Nephron (organoid): ENCODE results near the gene QSER1.

Experiments used
- H3K27ac Mint-ChIP-seq, 3 experiments: 2 replicates each; pipeline ENCODE4 v1.8.0; 2020; ENCODE audit warnings: mixed read lengths in 3 of 3, mild to moderate bottlenecking in 2 of 3, moderate library complexity in 1 of 3
- H3K27me3 Mint-ChIP-seq: 2 replicates; pipeline ENCODE4 v1.8.0; 2021; ENCODE audit warnings: low read depth, mild to moderate bottlenecking, moderate library complexity, mixed read lengths
- H3K36me3 Mint-ChIP-seq: 2 replicates; pipeline ENCODE4 v1.8.0; 2020; ENCODE audit warnings: low read depth, mixed read lengths
- H3K4me1 Mint-ChIP-seq: 2 replicates; pipeline ENCODE4 v1.8.0; 2020; ENCODE audit warnings: mixed read lengths
- H3K4me3 Mint-ChIP-seq, 3 experiments: 2 replicates each; pipeline ENCODE4 v1.8.0; 2020; ENCODE audit warnings: mild to moderate bottlenecking in 3 of 3, mixed read lengths in 3 of 3, moderate library complexity in 2 of 3
- H3K9me3 Mint-ChIP-seq: 2 replicates; pipeline ENCODE4 v1.8.0; 2020; ENCODE audit warnings: mixed read lengths
- CTCF ChIP-seq, 3 experiments: fragments of 200-600 bp; sonication (generic); IDR thresholded peaks; one replicate each; pipeline ENCODE4 v1.5.0; 2021; ENCODE audit warnings: antibody characterized with exemption in 3 of 3; ENCODE audit not compliant: unreplicated experiment in 3 of 3

QSER1 gene

DNA sequence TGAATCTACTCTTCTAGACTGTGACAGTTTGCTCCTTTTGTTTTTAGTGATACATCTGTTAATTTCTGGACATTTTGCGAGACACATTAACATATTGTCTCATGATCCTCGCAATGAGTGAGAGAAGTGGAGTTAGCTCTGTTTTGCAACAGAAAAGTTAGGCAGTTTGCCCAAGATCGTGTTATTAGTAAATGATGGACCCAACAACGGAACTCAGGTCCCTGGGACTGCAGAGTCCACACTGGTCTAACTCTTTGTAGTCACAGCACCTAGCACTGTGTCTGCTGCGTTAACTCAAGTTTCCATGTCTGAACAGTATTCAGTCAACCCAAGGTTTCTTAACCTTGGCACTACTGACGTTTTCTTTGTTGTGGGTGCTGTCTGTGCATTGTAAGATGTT is 126.2 kb downstream of the QSER1 start:
- no peak for TF ChIP-seq CTCF (IDR thresholded peaks at IDR 0.05; ENCODE audit: unreplicated experiment in 3 of 3)
- Mint-ChIP-seq H3K4me3 (peak overlapping the region in 1 of 3 experiments; percentile 62), H3K27ac (peak overlapping the region in 1 of 3 experiments; percentile 6), H3K36me3 (no peaks in the 10 kb centered on the region), H3K9me3 (no peaks in the 10 kb centered on the region), H3K4me1 (peaks cover 41% of the 10 kb centered on the region), H3K27me3 (peaks cover 11% of the 10 kb centered on the region)

GRCh38 chr11:33021501-33021900 is 128.9 kb downstream of the QSER1 start:
- Mint-ChIP-seq H3K4me1 (peaks cover 34% of the 10 kb centered on the region), H3K9me3 (no peaks in the 10 kb centered on the region), H3K4me3 (no peak overlapping the region), H3K27me3 (peaks cover 11% of the 10 kb centered on the region), H3K36me3 (no peaks in the 10 kb centered on the region), H3K27ac (peak overlapping the region in 1 of 3 experiments; percentile 27)
- TF ChIP-seq CTCF (IDR thresholded peaks at IDR 0.05; ENCODE audit: unreplicated experiment in 3 of 3), result no peak

GRCh38 chr11:33021937-33022336 is 129.3 kb downstream of the QSER1 start:
- Mint-ChIP-seq H3K4me1 (peaks cover 31% of the 10 kb centered on the region), H3K27ac (peak overlapping the region in 1 of 3 experiments; percentile 27), H3K36me3 (no peaks in the 10 kb centered on the region), H3K4me3 (no peak overlapping the region), H3K9me3 (no peaks in the 10 kb centered on the region), H3K27me3 (peaks cover 9% of the 10 kb centered on the region)
- no peak for TF ChIP-seq CTCF (IDR thresholded peaks at IDR 0.05; ENCODE audit: unreplicated experiment in 3 of 3)

DNA sequence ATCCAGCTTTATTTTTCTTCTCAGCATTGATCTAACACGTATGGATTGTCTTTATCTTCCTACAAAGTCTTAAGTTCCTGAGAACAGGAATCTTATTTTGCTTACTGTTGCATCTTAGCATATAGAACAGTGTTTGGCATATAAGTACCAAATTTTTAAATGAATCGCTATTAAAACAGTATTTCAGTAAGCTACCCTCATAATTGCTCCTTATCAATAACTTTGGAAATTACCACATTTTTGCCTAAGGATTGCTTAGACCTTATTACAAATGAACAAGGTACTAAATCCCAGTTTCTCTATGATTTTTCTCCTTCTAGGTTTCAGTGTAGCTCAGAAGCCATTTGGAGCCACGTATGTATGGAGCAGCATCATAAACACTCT is 132.7 kb downstream of the QSER1 start:
- Mint-ChIP-seq H3K4me1 (peaks cover 15% of the 10 kb centered on the region), H3K36me3 (no peaks in the 10 kb centered on the region), H3K27ac (no peak overlapping the region), H3K27me3 (no peaks in the 10 kb centered on the region), H3K4me3 (no peak overlapping the region), H3K9me3 (no peaks in the 10 kb centered on the region)
- TF ChIP-seq CTCF (IDR thresholded peaks at IDR 0.05; ENCODE audit: unreplicated experiment in 3 of 3), result no peak

DNA sequence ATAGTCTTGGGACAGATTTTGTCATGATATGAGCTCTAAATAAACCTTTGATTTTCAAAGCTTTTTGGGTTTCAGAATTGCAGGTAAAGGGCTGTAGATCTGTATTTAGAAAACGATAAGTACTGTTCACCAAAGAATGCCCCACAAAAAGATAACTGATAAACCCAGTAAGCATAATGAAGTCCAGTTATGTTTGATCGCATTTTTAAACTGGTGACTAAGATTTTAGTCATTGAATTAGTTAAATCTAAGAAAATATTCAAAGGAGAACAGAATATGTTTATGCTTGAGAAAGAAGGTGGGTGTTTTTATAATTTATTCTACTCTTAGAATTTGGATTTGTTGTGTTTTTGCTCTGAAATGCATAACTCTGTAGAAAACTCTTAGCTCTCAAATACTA is 134.6 kb downstream of the QSER1 start:
- Mint-ChIP-seq H3K27ac (no peak overlapping the region), H3K4me1 (peaks cover 10% of the 10 kb centered on the region), H3K36me3 (no peaks in the 10 kb centered on the region), H3K27me3 (no peaks in the 10 kb centered on the region), H3K9me3 (no peaks in the 10 kb centered on the region), H3K4me3 (no peak overlapping the region)
- no peak for TF ChIP-seq CTCF (IDR thresholded peaks at IDR 0.05; ENCODE audit: unreplicated experiment in 3 of 3)

DNA sequence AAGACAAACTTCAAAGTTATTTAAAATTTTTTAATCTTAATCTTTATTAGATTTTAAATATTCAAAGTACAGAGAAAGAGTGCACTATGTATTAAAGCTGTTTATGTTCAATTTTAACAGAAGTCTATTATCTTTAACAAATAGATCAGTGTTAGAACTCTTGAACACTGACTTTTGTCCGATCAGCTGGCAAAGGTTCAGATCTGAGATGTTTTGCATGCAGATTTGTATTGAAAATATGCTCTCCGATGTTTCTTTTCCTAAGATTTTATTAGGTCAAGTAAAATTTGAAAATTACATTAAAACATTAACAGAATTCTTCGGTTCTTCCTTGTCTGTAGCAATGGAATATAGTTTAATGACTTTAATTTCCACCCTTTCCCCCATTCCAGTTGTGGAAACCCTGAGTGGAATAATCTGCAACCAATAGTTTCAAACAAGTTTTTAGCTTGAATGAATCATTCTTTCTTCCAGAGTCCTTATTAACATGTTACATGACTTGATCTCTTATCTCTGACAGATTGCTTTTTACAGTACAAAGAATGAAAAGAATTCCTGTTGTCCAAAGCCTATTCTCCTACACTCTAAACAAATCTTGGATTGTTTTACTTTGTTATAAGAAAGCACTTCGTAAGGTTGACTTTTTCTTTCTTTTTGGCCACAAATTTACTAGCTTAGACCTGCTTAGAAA is 135.4 kb downstream of the QSER1 start:
- H3K27ac Mint-ChIP-seq, result no peak overlapping the region

More for the DNA sequence above, 135.4 kb downstream of the QSER1 start:
- Mint-ChIP-seq H3K4me1 (peaks cover 9% of the 10 kb centered on the region), H3K9me3 (no peaks in the 10 kb centered on the region), H3K36me3 (no peaks in the 10 kb centered on the region), H3K4me3 (no peak overlapping the region), H3K27me3 (no peaks in the 10 kb centered on the region)
- TF ChIP-seq CTCF (IDR thresholded peaks at IDR 0.05; ENCODE audit: unreplicated experiment in 3 of 3), result no peak
